Measurements from ENCODE around the gene AGAP6.
"Not testable (repeated sequence)": the region's sequence is repeated elsewhere in the genome, so short reads cannot be mapped to it uniquely, and the experiment has no call there.

Gene AGAP6

GRCh38 chr10:49988376-49988775, at the start of gene AGAP6:
Gene AGAP6 (plus strand): TSS chr10:49988406. CDS start chr10:49988716, 310 bp downstream.
- not testable (repeated sequence) for DNase-seq

DNA sequence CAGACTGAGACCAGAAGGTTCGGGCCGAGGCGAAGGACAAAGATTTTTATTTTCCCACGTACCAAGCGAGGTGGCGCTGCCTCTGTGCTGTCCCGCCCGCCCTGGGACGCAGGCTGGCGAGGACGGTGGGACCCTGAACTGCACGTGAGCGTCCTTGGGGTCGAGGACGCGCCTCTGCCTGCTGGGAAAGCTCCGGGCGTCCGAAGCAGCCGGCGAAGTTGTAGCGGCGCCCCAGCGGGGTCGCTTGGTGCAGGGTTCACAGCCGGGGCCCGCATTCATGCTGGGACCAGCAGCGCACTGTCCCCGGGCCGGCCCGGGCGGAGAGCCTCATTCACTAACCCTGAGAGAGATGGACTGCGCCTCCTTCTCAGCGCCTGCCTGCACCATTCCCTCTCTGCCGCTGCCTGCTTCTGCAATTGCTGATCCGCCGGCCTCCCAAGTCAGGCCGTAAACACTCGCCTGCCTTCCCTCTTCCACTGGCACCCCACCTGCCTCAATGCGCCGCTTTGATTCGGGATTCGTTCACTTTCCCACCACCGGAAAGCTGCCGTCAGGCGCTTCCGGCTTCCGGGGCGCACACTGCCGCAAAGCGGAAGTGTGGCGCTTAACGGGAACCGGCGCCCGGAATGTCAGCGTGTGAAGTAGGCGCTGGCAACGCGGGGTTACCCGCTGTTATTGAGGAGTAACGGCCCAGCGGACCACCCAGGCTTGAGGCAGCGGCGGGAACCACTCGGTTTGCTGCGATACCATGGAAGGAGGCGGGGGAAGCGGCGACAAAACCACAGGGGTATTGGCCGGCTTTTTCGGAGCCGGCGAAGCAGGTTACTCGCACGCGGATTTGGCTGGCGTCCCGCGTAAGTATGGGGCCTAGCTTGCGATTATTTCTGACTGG, 46.5 kb upstream of the AGAP6 start, which contains the start of the genes PARG and TIMM23B:
Gene PARG, minus strand, starts transcription at position 581 of the 892 bp plus-strand sequence. Its CDS starts 302 bp downstream, at position 279.
Gene TIMM23B, plus strand, starts transcription at position 607 of the 892 bp plus-strand sequence. Its CDS starts 142 bp downstream, at position 749.
- DNase-seq = peak; percentile 84

DNA sequence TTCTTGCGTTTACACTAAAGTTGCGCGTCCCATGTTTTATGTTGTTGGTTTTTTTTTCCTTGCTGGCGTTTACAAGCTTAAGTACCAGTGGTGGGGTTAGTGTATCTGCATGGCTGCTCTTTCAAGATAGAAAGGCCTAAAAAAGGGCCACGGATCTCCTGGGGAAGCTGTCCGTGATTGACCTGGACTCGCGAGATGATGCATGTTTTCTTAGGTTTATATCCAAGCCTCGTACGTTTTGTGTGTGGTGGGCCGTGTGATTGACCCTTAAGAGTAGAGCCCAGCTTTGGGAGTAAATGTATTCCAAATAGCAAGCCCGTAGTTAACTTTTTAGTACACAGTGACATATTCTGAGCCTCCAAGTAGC, 45.9 kb upstream of the AGAP6 start:
- DNase-seq = not testable (repeated sequence)

- not testable (repeated sequence) for DNase-seq
These were observed 44.6 kb upstream of the AGAP6 start for GRCh38 chr10:49943607-49944006.

- DNase-seq = not testable (repeated sequence)
These were observed 40.1 kb upstream of the AGAP6 start for GRCh38 chr10:49948142-49948541.

- not testable (repeated sequence) for DNase-seq
These were observed 39.5 kb upstream of the AGAP6 start for GRCh38 chr10:49948737-49949136.

DNA sequence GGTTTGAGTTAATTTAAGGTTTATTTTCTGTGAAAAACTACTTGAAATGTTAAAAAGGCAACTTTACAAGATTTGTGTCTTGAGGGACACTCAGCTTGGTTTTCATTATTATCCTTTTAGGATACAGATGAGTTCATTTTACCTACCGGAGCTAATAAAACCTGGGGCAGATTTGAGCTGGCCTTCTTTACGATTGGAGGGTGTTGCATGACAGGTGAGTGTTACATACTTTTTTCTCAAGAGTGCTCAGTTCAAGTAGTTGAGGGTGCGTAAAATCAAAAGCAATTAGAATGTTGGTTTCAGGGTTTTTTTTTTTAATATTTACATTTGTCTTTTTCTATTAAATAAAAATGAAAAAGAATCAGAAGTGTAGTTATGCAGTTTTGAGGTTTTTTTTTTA, 36.2 kb upstream of the AGAP6 start:
- DNase-seq = not testable (repeated sequence)

DNA sequence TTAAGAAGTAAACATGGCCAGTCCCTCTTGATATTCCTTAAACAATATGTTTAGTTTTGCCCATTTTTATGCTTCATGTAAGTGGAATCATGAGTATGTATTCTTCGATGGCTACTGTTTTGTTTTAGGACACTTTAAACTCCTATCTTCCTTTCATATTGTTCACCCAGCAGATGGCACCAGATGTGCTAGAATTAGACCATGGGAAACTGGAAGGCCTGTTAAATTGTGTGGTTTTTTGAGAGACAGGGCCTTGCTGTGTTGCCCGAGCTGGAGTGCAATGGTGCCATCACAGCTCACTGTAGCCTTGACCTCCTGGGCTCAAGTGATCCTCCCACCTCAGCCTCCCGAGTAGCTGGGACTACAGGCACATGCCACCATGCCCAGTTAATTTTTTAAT, 35.1 kb upstream of the AGAP6 start:
- not testable (repeated sequence) for DNase-seq

GRCh38 chr10:49970331-49970857, 17.8 kb upstream of the AGAP6 start:
- DNase-seq = not testable (repeated sequence)

DNA sequence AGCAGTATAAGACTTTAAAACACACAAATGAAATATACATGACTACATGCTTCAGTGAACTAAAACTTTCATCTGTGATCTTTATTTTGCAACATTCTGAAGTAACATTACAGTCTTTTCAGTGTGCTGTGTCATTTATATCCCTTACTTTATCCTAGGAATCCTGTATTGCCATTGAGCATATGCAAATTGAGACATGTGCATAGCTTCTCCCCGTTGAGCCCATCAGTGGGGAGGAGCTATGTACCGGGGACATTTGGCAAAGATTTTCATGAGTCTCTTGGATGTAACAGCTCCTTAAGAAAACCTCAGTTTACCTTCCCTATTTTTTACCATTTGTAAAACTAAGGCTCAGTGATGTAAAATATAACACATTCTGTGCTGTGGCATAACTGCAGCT, 16.7 kb upstream of the AGAP6 start:
- not testable (repeated sequence) for DNase-seq

GRCh38 chr10:49972094-49972493, 16.1 kb upstream of the AGAP6 start:
- not testable (repeated sequence) for DNase-seq

DNA sequence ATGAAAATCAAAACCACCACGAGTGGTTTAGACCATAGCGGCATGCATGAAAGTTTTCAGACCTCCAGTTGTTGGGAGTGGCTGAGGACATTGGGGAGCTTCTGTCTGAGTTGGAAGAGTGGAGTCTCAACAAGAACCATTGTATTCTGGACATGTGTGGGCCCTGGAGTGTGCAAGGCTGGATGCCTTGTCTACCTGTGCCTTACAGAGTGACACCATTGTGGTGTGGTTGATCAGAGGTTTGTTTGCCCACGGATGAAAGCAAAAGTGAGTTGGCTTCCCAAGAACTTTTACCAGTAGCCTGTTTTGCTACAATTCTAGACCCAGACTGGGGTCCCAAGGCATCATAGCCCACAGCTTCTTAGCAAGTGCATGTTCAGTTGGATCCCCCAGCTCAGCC, 10.4 kb upstream of the AGAP6 start:
- DNase-seq = not testable (repeated sequence)

DNA sequence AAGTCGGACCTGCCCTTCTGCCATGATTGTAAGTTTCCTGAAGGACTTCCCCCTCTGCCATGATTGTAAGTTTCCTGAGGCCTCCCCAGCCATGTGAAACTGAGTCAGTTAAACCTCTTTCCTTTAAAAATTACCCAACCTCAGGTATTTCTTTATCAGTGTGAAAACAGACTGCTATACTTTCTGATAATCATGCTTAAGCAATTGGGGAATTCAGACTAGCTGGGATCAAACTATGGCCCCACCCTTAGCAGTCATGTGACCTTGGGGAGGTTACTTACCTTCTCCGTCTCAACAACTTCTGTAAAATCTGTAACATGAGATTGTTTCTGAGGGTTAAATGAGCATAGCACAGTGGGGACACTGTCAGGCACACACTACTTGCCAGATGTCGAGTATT, 999 bp upstream of the AGAP6 start:
- DNase-seq = peak; percentile 4

DNA sequence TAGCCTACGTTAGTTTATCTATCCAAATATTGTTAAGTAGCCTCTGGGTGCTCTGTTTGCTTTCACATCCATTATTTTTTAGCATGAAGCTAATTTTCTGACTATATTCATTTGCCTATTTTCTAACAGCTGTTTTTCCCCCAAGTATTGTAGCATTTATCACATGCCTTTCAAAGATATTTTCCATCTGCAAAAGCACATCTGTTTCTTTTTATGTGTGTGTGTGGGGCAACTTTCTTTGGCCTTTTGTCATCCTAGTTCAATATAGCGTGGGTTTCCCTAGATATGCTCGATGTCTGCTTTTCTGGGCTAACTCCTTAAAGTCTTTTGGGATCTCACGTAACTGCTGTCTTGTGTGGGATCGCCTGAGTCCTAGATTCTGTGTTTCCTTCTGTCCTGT, 7.1 kb downstream of the AGAP6 start:
- DNase-seq = not testable (repeated sequence)

GRCh38 chr10:50014024-50014423, 25.8 kb downstream of the AGAP6 start:
- DNase-seq = peak; percentile 63

DNA sequence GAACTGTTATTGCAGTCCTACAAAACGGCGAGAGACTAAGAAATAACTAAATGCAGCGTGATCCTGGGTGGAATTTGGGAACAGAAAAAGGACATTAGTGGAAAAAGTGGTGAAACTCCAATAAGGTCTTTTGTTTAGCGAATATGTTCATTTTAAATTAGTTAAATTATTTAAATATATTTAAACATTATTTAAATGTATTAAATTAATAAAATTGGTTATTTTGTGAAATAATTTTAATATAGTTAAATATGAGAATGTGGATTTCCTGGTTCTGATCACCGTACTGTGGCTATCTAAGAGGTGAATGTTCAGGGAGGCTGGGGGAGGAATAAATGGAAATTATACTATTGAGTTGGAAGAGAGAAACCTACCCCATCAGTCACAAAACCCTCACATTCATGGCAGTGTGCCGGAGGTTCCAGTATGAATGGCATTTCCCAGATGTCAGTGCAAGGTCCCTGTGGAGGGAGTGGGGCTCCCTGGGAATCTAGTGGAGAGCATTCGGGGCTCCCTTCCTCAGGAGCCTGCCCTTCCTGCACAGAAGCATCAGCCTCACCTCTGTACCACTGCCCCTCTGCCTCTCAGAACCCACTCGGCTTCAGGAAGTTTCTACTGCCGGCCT, 27.5 kb downstream of the AGAP6 start:
- DNase-seq = not testable (repeated sequence)

- not testable (repeated sequence) for DNase-seq
These were observed 28.7 kb downstream of the AGAP6 start for GRCh38 chr10:50016926-50017325.

DNA sequence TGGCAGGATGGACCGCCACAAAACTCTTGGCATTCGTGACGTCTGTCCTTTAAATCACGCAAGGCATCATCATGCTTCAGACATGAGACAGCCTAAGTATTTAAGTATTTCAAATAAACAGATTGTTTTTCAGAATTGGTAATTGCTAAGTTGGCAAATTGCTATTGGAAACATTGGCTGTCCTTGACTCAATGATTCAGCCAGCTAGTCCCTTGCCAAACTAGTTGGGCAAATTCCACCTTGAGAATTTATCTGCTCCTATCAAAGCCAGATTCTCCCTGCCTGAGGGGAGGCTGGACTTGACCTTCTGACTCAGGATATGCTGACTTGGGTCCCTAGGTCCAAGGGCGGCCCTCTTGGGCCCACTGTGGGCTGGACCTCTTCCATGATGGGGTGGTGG, 29.4 kb downstream of the AGAP6 start:
- not testable (repeated sequence) for DNase-seq

DNA sequence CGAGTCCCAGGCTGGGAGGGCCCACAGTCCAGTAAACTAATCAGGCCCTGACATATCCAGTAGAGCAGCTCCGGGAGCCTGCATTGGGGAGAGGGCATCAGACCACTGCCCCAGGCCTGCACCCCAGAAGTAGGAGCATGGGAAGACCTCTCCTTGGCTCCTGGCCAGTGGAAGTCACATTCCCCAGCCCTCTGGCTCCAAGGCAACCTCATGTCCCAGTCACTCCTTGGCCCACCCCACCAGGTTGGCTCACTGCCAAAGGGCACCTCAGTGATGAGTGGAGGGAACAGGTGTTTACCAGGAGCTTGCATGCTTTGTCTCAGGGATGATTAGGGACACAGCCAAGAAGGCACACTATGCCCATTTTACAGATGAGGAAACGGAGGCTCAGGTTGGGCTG, 31.1 kb downstream of the AGAP6 start:
- DNase-seq = not testable (repeated sequence)

- DNase-seq = not testable (repeated sequence)
These were observed 32.3 kb downstream of the AGAP6 start for GRCh38 chr10:50020451-50021024.

DNA sequence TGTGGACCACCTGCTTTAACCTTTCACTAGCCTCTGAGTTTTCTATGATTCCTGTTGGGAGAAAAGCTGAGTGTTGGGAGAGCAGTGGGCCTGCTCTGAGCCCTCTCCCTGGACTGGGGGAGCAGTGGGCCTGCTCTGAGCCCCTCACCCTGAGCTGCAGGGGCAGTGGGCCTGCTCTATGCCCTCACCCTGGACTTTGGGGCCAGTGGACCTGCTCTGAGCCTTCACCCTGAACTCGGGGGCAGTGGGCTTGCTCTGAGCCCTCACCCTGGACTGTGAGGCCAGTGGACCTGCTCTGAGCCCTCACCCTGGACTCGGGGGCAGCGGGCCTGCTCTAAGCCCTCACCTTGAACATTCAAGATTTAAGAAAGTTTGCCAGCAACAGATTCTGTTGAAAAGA, 33.4 kb downstream of the AGAP6 start:
- no peak for DNase-seq

- not testable (repeated sequence) for DNase-seq
These were observed 36.6 kb downstream of the AGAP6 start for GRCh38 chr10:50024716-50025383.

- no peak for DNase-seq
These were observed 37.4 kb downstream of the AGAP6 start for GRCh38 chr10:50025627-50026026.
